Sigmoid colon (tissue), 7 donors: ENCODE results near the gene KRTAP9-6. TPM values are rescaled to one million over a fixed set of nuclear protein-coding genes. Genes with fewer than 3 reads are reported as not detected.

Experiments used
- DNase-seq: peaks from one replicate; pipeline ENCODE4 v3.0.0-alpha.2; 2019
- H3K27ac ChIP-seq, 4 donors: fragments of 200-600 bp; sonication (generic); one replicate each; pipeline ENCODE4 v1.5.1; 2016 to 2019; ENCODE audit warnings: mild to moderate bottlenecking in 1 of 4
- H3K27me3 ChIP-seq, 3 donors: fragments of 200-600 bp; sonication (generic); one replicate each; pipeline ENCODE4 v1.5.1; 2019; ENCODE audit warnings: mild to moderate bottlenecking in 1 of 3
- H3K36me3 ChIP-seq, 4 donors: fragments of 200-600 bp; sonication (generic); one replicate each; pipeline ENCODE4 v1.5.1; 2016 to 2019
- H3K4me1 ChIP-seq, 4 donors: fragments of 200-600 bp; sonication (generic); one replicate each; pipeline ENCODE4 v1.5.1; 2017 to 2019
- H3K4me3 ChIP-seq, 4 donors: fragments of 200-600 bp; sonication (generic); one replicate each; pipeline ENCODE4 v1.5.1; 2017 to 2019; ENCODE audit warnings: mild to moderate bottlenecking in 2 of 4, moderate library complexity in 1 of 4
- H3K9me3 ChIP-seq, 4 donors: fragments of 200-600 bp in 3 of 4; sonication (generic) in 3 of 4; one replicate each; pipeline versions ENCODE4 v1.5.1 to v1.6.1; 2013 to 2019
- EP300 ChIP-seq, 4 donors: sonication (generic); formaldehyde crosslinking; IDR thresholded peaks; one replicate each; pipeline ENCODE4 v1.6.1; 2017; ENCODE audit warnings: antibody characterized with exemption in 4 of 4
- POLR2A ChIP-seq, 2 donors: fragments of 450-650 bp; IDR thresholded peaks; one replicate each; pipeline ENCODE4 v1.6.1; 2016; ENCODE audit warnings: antibody characterized with exemption in 2 of 2, mild to moderate bottlenecking in 2 of 2, moderate library complexity in 2 of 2
- POLR2AphosphoS5 ChIP-seq, 4 donors: sonication (generic); formaldehyde crosslinking; IDR thresholded peaks; one replicate each; pipeline ENCODE4 v1.6.1; 2017; ENCODE audit warnings: antibody characterized with exemption in 4 of 4
- WGBS, 2 donors: extraction: QIAGEN DNeasy Blood & Tissue Kit; methylation state at CpG; one replicate each; pipeline ENCODE4 v1.1.7; 2013; 5-methylcytosine and 5-hydroxymethylcytosine counted together
- intact Hi-C: fragments of 100-400 bp; cut with DNase I; formaldehyde crosslinking; loops from one replicate; pipeline ENCODE4 v1.15.1; 2023
- polyA plus RNA-seq, 3 donors: library from polyadenylated mRNA; stranded (reverse); fragments of 200-250 nt; gene quantifications; one replicate each; pipeline ENCODE4 v1.2.3, GENCODE V29; 2013
- total RNA-seq, 4 donors: library from RNA; depleted of rRNA; stranded (reverse); fragments of >200 nt; gene quantifications; one replicate each; pipeline ENCODE4 v1.1.0, GENCODE V29; 2016
- TF ChIP-seq, protein P1 (sequence below), 4 experiments: fragments of 450-650 bp in 3 of 4; fragments of 200-600 bp in 1 of 4; IDR thresholded peaks; one replicate each; pipeline ENCODE4 v1.5.1; 2016 to 2019; ENCODE audit warnings: antibody characterized with exemption in 4 of 4, mild to moderate bottlenecking in 3 of 4, moderate library complexity in 2 of 4
- donor health status: healthy with polysubstance abuse.
- donor health status: Bipolar disorder and iron deficiency.
- donor health status: healthy.

KRTAP9-6 gene
- total and polyA plus RNA-seq, 7 donors = not detected

DNA sequence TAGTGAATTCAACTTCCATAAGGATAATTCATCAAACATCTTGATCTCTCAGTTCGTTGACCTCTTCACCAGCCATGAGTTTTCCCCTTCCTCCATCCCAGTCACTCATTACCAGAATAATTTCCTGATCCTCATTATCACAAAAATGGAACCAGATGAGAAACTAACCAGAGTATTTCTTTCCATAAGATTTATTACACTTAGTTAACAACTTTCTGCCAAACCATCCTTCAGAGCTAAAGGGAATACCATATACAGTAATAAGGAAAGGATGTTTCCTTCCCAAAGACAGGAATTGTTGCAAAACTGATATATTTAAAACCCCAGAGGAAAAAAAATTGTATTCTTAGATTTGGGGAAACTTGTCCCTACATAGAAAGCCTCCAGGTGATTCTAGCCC, 28.8 kb downstream of the KRTAP9-6 start:
- intact Hi-C loops = no loop called here
- WGBS, 2 donors = 87 to 92% methylated on average over 1 of the region's 1 CpG
- Histone ChIP-seq H3K4me1 (no peaks in the 10 kb centered on the region), H3K27me3 (no peaks in the 10 kb centered on the region), H3K27ac (no peak overlapping the region), H3K4me3 (no peak overlapping the region), H3K36me3 (no peaks in the 10 kb centered on the region), H3K9me3 (no peaks in the 10 kb centered on the region)
- no peak for DNase-seq
- TF ChIP-seq POLR2A (IDR thresholded peaks at IDR 0.05) (no peak), EP300 (IDR thresholded peaks at IDR 0.05) (no peak), POLR2AphosphoS5 (IDR thresholded peaks at IDR 0.05) (no peak)
- TF ChIP-seq, protein P1, sequence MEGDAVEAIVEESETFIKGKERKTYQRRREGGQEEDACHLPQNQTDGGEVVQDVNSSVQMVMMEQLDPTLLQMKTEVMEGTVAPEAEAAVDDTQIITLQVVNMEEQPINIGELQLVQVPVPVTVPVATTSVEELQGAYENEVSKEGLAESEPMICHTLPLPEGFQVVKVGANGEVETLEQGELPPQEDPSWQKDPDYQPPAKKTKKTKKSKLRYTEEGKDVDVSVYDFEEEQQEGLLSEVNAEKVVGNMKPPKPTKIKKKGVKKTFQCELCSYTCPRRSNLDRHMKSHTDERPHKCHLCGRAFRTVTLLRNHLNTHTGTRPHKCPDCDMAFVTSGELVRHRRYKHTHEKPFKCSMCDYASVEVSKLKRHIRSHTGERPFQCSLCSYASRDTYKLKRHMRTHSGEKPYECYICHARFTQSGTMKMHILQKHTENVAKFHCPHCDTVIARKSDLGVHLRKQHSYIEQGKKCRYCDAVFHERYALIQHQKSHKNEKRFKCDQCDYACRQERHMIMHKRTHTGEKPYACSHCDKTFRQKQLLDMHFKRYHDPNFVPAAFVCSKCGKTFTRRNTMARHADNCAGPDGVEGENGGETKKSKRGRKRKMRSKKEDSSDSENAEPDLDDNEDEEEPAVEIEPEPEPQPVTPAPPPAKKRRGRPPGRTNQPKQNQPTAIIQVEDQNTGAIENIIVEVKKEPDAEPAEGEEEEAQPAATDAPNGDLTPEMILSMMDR (IDR thresholded peaks at IDR 0.05) = no peak

DNA sequence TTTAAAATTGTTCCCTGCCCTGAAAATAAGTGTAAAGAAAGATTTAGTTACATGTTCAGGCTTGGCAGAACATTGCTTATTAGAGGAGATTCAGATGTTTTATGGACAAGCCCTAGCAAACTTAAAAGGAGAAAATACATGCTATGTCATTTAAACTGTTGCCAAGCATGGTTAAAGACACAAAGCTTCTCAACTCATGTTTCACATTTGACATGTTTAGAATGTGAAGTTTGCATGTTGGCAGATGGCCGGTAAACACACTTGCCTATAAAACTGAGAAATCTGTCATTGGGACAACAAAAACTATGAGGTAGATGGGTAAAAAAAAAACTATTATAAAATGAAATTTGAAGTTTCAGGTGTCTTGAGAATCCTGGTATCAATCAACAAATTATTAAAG, 31.7 kb downstream of the KRTAP9-6 start:
- Histone ChIP-seq H3K27ac (no peak overlapping the region), H3K27me3 (no peaks in the 10 kb centered on the region), H3K4me1 (no peaks in the 10 kb centered on the region), H3K4me3 (no peak overlapping the region), H3K9me3 (no peaks in the 10 kb centered on the region), H3K36me3 (no peaks in the 10 kb centered on the region)
- WGBS, 2 donors = 49 to 71% methylated on average over 1 of the region's 1 CpG
- intact Hi-C loops = no loop called here
- DNase-seq = no peak
- no peak for TF ChIP-seq POLR2AphosphoS5 (IDR thresholded peaks at IDR 0.05)
- no peak for TF ChIP-seq EP300 (IDR thresholded peaks at IDR 0.05)
- TF ChIP-seq, protein P1 (IDR thresholded peaks at IDR 0.05) = no peak
- no peak for TF ChIP-seq POLR2A (IDR thresholded peaks at IDR 0.05)

DNA sequence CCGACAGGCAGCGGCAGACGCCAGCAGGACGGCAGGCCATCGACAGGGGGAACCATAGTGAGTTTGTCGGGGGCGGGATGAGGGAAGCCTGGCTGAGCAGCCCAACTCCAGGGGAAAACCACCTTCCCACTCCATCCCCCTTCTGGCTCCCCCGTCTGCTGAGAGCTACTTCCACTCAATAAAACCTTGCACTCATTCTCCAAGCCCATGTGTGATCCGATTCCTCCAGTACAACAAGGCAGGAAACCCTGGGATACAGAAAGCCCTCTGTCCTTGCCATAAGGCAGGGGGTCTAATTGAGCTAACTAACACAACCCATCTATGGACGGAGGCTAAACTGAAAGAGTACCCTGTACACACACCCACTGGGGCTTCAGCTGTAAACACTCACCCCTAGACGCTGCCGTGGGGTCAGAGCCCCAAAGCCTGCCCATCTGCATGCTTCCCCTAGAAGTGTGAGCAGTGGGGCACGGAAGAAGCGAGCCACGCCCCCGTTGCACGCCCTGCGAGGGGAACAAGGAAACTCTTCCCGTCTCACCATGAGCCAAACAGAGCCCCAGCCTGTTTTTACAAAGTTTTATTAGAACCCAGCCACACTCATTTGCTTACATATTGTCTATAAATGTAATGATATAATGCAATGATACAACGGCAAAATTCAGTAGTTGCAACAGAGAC, 33.4 kb downstream of the KRTAP9-6 start:
- no peaks in the 10 kb centered on the region for H3K36me3 ChIP-seq
- TF ChIP-seq, protein P1 (IDR thresholded peaks at IDR 0.05) = no peak
- no peak for TF ChIP-seq EP300 (IDR thresholded peaks at IDR 0.05)
- TF ChIP-seq POLR2A (IDR thresholded peaks at IDR 0.05) = no peak
- TF ChIP-seq POLR2AphosphoS5 (IDR thresholded peaks at IDR 0.05) = no peak
- no peak overlapping the region for H3K4me3 ChIP-seq
- peaks cover 0 to 9% (median 0%) of the 10 kb centered on the region in 4 donors for H3K4me1 ChIP-seq
- intact Hi-C loops = no loop called here
- no peak for DNase-seq
- no peaks in the 10 kb centered on the region for H3K9me3 ChIP-seq
- WGBS, 2 donors = 83 to 87% methylated on average over 20 of the region's 20 CpGs
- no peak overlapping the region for H3K27ac ChIP-seq
- H3K27me3 ChIP-seq = no peaks in the 10 kb centered on the region

DNA sequence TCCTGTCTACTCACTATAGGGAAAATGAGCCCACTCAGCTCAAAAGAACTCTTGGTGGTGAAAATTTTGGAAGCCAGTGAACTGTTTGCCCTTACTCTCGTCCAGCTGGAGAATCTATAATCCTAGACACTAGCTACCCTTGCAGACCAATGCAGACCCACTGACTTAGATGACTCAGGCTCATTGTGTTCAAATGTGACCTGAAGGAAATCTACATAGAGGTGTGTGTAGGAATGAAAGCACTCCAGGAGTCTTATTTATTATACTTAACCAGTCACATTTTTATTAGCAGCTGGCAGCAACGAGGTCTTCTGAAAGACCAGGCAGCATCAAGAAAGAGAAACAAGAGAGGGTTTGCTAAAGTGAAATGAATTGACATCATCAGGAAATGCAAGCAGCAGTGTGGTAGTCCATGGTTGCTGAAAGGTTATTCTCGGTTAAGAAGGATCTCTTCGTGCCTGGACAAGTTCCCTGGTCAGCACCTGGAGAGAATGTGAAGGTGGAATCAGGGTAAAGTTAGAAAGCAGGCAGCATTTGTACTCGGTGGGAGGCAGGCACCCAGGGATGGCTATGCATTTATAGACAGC, 36.1 kb downstream of the KRTAP9-6 start:
- H3K4me1 ChIP-seq = peaks cover 0 to 9% (median 0%) of the 10 kb centered on the region in 4 donors
- H3K4me3 ChIP-seq = no peak overlapping the region
- no peak for DNase-seq
- intact Hi-C loops = no loop called here
- no peaks in the 10 kb centered on the region for H3K27me3 ChIP-seq
- 75 to 76% methylated on average over 5 of the region's 5 CpGs for WGBS, 2 donors
- H3K36me3 ChIP-seq = no peaks in the 10 kb centered on the region
- TF ChIP-seq POLR2AphosphoS5 (IDR thresholded peaks at IDR 0.05) = no peak
- TF ChIP-seq POLR2A (IDR thresholded peaks at IDR 0.05) = no peak
- TF ChIP-seq EP300 (IDR thresholded peaks at IDR 0.05) = no peak
- TF ChIP-seq, protein P1 (IDR thresholded peaks at IDR 0.05) = no peak
- H3K27ac ChIP-seq = no peak overlapping the region
- no peaks in the 10 kb centered on the region for H3K9me3 ChIP-seq
